ENCODE measurements around the gene CH25H. TPM values are rescaled to one million over a fixed set of nuclear protein-coding genes. Genes with fewer than 3 reads are reported as not detected.

CH25H gene
- total RNA-seq, 3 donors from 2014 or later: 0.16 to 6.0 (median 2.0) TPM

DNA sequence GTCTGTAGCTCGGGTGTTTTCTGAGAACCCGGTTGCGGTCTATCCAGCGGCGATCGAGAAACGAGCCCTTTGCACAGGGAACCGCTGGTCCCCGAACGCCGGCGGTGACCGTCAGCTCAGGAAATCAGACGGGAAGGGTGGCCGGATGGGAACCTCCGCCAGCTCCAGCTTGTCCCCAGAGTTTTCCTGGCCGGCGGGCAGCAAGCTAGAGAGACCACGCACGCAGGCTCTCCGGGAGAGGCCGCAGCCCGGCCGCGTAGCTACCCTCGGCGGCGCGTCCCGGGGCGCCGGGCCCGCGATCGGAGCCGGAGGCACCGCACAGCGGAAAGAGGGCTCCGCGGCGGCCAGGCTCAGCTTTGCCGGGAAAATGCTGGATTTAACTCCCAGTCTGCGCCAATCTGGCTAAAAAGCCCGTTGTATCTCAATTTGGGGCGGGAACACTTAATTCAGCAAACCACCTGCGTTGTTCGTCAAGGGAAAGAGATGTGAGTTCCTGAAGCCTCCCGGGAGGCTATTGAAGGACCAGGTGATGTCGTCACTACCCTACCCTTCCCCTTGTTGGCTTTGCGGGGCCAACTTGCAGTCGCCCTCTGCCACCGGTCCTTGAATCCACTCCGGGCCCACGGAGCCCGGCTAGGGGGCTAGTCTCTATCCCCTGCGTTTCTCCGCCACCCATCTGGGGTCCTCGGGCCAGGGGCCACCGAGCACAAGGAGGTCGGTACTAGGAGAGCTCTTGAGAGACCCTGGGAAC is 859 bp upstream of the CH25H start:
- DNase-seq (ENCODE audit: low spot score in 2 of 2): peak in 1 of 2 donors; percentile 30
- Histone ChIP-seq H3K4me1 (no peaks in the 10 kb centered on the region), H3K4me3 (peak overlapping the region; percentile 50 to 74 (median 60)), H3K9me3 (no peaks in the 10 kb centered on the region), H3K27ac (peak overlapping the region; percentile 75 to 92), H3K36me3 (no peaks in the 10 kb centered on the region), H3K27me3 (peaks cover 0 to 10% of the 10 kb centered on the region in 2 donors)
- intact Hi-C loops (cut with DNase I; ENCODE audit: low total_unique reads): no loop called here
- TF ChIP-seq POLR2A (IDR thresholded peaks at IDR 0.05) (no peak), POLR2AphosphoS5 (IDR thresholded peaks at IDR 0.05) (no peak)
- TF ChIP-seq, protein P1, sequence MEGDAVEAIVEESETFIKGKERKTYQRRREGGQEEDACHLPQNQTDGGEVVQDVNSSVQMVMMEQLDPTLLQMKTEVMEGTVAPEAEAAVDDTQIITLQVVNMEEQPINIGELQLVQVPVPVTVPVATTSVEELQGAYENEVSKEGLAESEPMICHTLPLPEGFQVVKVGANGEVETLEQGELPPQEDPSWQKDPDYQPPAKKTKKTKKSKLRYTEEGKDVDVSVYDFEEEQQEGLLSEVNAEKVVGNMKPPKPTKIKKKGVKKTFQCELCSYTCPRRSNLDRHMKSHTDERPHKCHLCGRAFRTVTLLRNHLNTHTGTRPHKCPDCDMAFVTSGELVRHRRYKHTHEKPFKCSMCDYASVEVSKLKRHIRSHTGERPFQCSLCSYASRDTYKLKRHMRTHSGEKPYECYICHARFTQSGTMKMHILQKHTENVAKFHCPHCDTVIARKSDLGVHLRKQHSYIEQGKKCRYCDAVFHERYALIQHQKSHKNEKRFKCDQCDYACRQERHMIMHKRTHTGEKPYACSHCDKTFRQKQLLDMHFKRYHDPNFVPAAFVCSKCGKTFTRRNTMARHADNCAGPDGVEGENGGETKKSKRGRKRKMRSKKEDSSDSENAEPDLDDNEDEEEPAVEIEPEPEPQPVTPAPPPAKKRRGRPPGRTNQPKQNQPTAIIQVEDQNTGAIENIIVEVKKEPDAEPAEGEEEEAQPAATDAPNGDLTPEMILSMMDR (IDR thresholded peaks at IDR 0.05): no peak

DNA sequence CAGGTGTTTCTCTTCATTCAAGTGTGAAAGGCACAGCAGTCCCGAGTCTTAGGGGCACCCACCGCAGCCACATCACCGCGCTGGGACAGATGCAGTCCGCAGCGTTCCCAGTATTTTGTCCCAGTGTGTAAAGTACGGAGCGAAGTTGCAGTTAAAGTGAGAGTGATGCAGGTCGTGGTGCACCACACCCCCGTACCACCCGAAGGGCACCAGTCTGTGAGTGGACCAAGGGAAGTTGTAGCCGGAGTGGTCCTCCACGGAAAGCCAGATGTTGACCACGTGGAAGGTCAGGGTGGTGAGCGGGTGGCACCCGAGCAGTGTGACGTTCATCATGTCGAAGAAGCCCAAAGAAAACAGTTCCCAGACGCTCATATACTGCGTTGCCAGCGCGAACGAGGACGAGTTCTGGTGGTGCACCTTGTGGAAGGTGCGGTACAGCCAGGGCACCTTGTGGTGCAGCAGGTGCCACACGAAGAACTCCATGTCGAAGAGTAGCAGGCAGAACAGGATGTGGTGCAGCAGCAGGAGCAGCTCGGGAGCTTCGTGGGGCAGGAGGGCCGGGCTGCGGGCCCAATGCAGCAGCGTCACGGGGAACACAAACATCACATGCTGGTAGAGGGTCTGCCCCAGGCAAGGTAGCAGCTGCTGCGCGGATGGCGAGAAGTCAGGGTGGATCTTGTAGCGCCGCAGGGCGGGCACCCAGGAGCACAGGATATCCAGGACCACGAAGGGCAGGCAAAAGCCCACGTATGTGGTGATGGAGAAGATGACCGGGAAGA is 526 bp downstream of the CH25H start:
- no peaks in the 10 kb centered on the region for H3K4me1 ChIP-seq
- no peak for TF ChIP-seq POLR2A (IDR thresholded peaks at IDR 0.05)
- TF ChIP-seq, protein P1 (IDR thresholded peaks at IDR 0.05): no peak
- TF ChIP-seq POLR2AphosphoS5 (IDR thresholded peaks at IDR 0.05): no peak
- no peaks in the 10 kb centered on the region for H3K36me3 ChIP-seq
- DNase-seq (ENCODE audit: low spot score in 2 of 2): peak; percentile 23 to 51
- H3K27ac ChIP-seq: peak overlapping the region; percentile 75 to 92
- H3K4me3 ChIP-seq: peak overlapping the region; percentile 50 to 74 (median 60)
- peaks cover 0 to 10% of the 10 kb centered on the region in 2 donors for H3K27me3 ChIP-seq
- intact Hi-C loops (cut with DNase I; ENCODE audit: low total_unique reads): no loop called here
- no peaks in the 10 kb centered on the region for H3K9me3 ChIP-seq

DNA sequence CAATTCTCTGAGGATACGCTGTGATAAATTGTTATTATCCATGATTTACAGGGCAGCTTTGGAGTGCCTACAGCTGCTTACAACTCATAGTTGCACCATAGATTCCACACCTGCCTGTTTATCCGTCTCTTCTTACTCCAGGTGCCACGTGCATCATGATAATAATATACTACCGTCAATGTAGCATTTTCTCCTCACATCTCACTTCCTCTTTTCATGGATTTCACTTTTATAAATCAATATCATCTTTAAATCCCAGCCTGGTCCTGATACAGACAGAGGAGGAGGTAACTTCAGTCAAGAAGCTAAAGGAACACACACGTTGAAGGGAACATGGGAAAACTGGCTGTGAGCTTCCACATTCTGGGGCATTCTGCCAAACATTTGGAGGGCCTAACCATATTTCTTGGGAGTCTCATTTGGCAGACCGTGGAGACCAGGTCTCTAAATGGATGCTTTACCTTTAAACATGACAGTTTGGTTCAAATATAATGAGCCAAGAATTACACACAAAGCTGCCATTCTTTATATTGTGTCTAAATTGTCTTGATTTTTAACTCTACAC is 2.4 kb downstream of the CH25H start:
- H3K4me1 ChIP-seq: no peaks in the 10 kb centered on the region
- peaks cover 0 to 10% of the 10 kb centered on the region in 2 donors for H3K27me3 ChIP-seq
- no peak overlapping the region for H3K4me3 ChIP-seq
- no peaks in the 10 kb centered on the region for H3K36me3 ChIP-seq
- no peak for DNase-seq (ENCODE audit: low spot score in 2 of 2)
- H3K9me3 ChIP-seq: no peaks in the 10 kb centered on the region
- TF ChIP-seq, protein P1 (IDR thresholded peaks at IDR 0.05): no peak
- no peak for TF ChIP-seq POLR2AphosphoS5 (IDR thresholded peaks at IDR 0.05)
- no peak for TF ChIP-seq POLR2A (IDR thresholded peaks at IDR 0.05)
- intact Hi-C loops (cut with DNase I; ENCODE audit: low total_unique reads): no loop called here
- H3K27ac ChIP-seq: no peak overlapping the region

DNA sequence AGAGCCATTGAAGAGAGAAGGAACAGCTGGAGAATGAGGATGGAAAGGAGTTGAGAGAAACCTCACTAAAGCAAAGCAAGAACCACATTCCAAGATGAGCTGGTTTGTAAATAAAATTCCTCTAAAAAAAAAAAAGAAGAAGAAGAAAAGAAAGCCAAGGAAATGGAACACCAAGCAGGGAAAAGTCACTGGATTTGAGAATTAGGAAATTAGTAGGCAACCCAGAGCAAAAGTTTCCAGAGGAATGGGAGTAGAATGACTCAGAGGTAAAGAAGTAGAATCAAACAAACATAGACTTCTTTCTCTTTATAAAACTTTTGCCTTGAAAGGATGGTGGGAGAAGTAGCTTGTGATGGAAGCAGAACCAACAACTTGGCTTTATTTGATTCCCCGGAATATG is 3.9 kb downstream of the CH25H start:
- no peak for DNase-seq (ENCODE audit: low spot score in 2 of 2)
- intact Hi-C loops (cut with DNase I; ENCODE audit: low total_unique reads): no loop called here
- Histone ChIP-seq H3K9me3 (no peaks in the 10 kb centered on the region), H3K4me3 (no peak overlapping the region), H3K36me3 (no peaks in the 10 kb centered on the region), H3K27me3 (peaks cover 0 to 7% of the 10 kb centered on the region in 2 donors), H3K27ac (no peak overlapping the region), H3K4me1 (no peaks in the 10 kb centered on the region)
- TF ChIP-seq, protein P1 (IDR thresholded peaks at IDR 0.05): no peak
- no peak for TF ChIP-seq POLR2AphosphoS5 (IDR thresholded peaks at IDR 0.05)
- no peak for TF ChIP-seq POLR2A (IDR thresholded peaks at IDR 0.05)
